OCI-LY7 (cell line): ENCODE results near the gene EPHB1. TPM values are rescaled to one million over a fixed set of nuclear protein-coding genes. Genes with fewer than 3 reads are reported as not detected.

Experiments used
- BruUV-seq: library from RNA; stranded (reverse); fragments of 400-500 nt; replicated peaks from 2 replicates; lab custom pipeline; 2021; lab: Mats Ljungman, UMichigan
- CTCF ChIA-PET: fragments of 300-600 bp; sonication (Branson Sonifier 250); formaldehyde crosslinking; loops from one replicate; lab custom pipeline; 2022; ENCODE audit warnings: antibody characterized with exemption; ENCODE audit not compliant: unreplicated experiment; lab: Charles Lee
- POLR2A ChIA-PET: fragments of 300-600 bp; sonication (Branson Sonifier 250); formaldehyde crosslinking; loops from one replicate; lab custom pipeline; 2022; ENCODE audit warnings: antibody characterized with exemption; lab: Charles Lee
- DNase-seq: peaks from one replicate; pipeline ENCODE4 v3.0.0-alpha.2; 2015; ENCODE audit warnings: low spot score
- H2AFZ ChIP-seq: fragments of 200-600 bp; sonication (generic), shearing (Covaris generic); 2 replicates; pipeline ENCODE4 v1.6.1; 2014; ENCODE audit warnings: mild to moderate bottlenecking, antibody characterized with exemption, low read length, moderate library complexity
- H3K27ac ChIP-seq: fragments of 200-600 bp; sonication (generic); 2 replicates; pipeline ENCODE4 v1.5.1; 2014; ENCODE audit warnings: mixed run types, low read depth, mild to moderate bottlenecking, moderate library complexity, low read length, inconsistent platforms; ENCODE audit not compliant: poor library complexity, severe bottlenecking
- H3K36me3 ChIP-seq: fragments of 200-600 bp; sonication (generic); 2 replicates; pipeline ENCODE4 v1.6.1; 2014; ENCODE audit warnings: mild to moderate bottlenecking, antibody characterized with exemption, low read length, moderate library complexity, mixed read lengths; ENCODE audit not compliant: insufficient read depth
- H3K4me1 ChIP-seq: fragments of 200-600 bp; sonication (generic); 2 replicates; pipeline ENCODE4 v1.5.1; 2014; ENCODE audit warnings: mild to moderate bottlenecking, low read length; ENCODE audit not compliant: insufficient read depth, poor library complexity, severe bottlenecking
- H3K4me2 ChIP-seq: fragments of 200-600 bp; sonication (generic); 2 replicates; pipeline ENCODE4 v1.6.1; 2014; ENCODE audit warnings: mild to moderate bottlenecking, low read length
- H3K4me3 ChIP-seq: fragments of 200-600 bp; sonication (generic); 2 replicates; pipeline ENCODE4 v1.5.1; 2014; ENCODE audit warnings: mild to moderate bottlenecking, low read depth, low read length; ENCODE audit not compliant: poor library complexity, severe bottlenecking
- H3K79me2 ChIP-seq: fragments of 200-600 bp; sonication (generic); 2 replicates; pipeline ENCODE4 v1.6.1; 2016; ENCODE audit warnings: low read depth, mild to moderate bottlenecking, low read length, moderate library complexity, mixed read lengths; ENCODE audit not compliant: insufficient read depth
- H3K9me2 ChIP-seq: fragments of 200-600 bp; sonication (generic); 2 replicates; pipeline ENCODE4 v1.6.1; 2016; ENCODE audit warnings: mild to moderate bottlenecking, low read length, mixed read lengths; ENCODE audit not compliant: insufficient read depth
- H3K9me3 ChIP-seq: fragments of 200-600 bp; sonication (generic); 2 replicates; pipeline ENCODE4 v1.6.1; 2014; ENCODE audit warnings: mild to moderate bottlenecking, mixed run types, low read length, mixed read lengths
- H4K20me1 ChIP-seq: fragments of 200-600 bp; sonication (generic); 2 replicates; pipeline ENCODE4 v1.6.1; 2014; ENCODE audit warnings: mild to moderate bottlenecking, antibody characterized with exemption, low read length, moderate library complexity, mixed read lengths; ENCODE audit not compliant: insufficient read depth
- EZH2phosphoT487 ChIP-seq: fragments of 200-600 bp; sonication (generic); IDR thresholded peaks from 2 replicates; pipeline ENCODE4 v1.6.1; 2018; ENCODE audit warnings: low read depth, borderline replicate concordance, mild to moderate bottlenecking, mixed run types, antibody characterized with exemption, low read length, moderate library complexity, mixed read lengths
- intact Hi-C: fragments of 100-400 bp; cut with micrococcal nuclease; formaldehyde crosslinking; loops from one replicate; pipeline ENCODE4 v1.10.0; 2022; ENCODE audit not compliant: unreplicated experiment
- total RNA-seq, 2 experiments: library from RNA; depleted of rRNA in 1 of 2; stranded (reverse); fragments of >200 nt in 1 of 2; shearing (Covaris generic) in 1 of 2; gene quantifications; 2 replicates each; pipeline ENCODE4 v1.2.3, GENCODE V29; 2014 to 2022
- TF ChIP-seq, protein P1 (sequence below): fragments of 200-600 bp; sonication (generic); conservative IDR thresholded peaks from 2 replicates; pipeline ENCODE4 v1.5.1; 2014; ENCODE audit warnings: mild to moderate bottlenecking, antibody characterized with exemption, low read length, moderate library complexity, mixed read lengths

The EPHB1 gene
- total RNA-seq, 2 experiments from 2014 or later = 0.54 to 1.3 TPM

- H3K4me3 ChIP-seq = no peak overlapping the region
- no peak overlapping the region for H2AFZ ChIP-seq
- DNase-seq = no peak
- H3K4me1 ChIP-seq = peaks cover 23% of the 10 kb centered on the region
- intact Hi-C loops = no loop called here
- no peaks in the 10 kb centered on the region for H3K9me3 ChIP-seq
- no peaks in the 10 kb centered on the region for H3K79me2 ChIP-seq
- CTCF ChIA-PET = interaction anchor here (0.6 kb wide), 1 partner anchor 9 kb away, joined by 3 read pairs; no protein-coding TSS in a partner anchor
- POLR2A ChIA-PET = interaction anchor here (0.7 to 1.1 kb wide), 2 partner anchors 11 to 99 kb away, joined by 3 read pairs; no protein-coding TSS in a partner anchor
- H3K4me2 ChIP-seq = no peak overlapping the region
- H3K36me3 ChIP-seq = no peaks in the 10 kb centered on the region
- BruUV-seq = no TSS peak
- no peak for TF ChIP-seq EZH2phosphoT487
- TF ChIP-seq, protein P1, sequence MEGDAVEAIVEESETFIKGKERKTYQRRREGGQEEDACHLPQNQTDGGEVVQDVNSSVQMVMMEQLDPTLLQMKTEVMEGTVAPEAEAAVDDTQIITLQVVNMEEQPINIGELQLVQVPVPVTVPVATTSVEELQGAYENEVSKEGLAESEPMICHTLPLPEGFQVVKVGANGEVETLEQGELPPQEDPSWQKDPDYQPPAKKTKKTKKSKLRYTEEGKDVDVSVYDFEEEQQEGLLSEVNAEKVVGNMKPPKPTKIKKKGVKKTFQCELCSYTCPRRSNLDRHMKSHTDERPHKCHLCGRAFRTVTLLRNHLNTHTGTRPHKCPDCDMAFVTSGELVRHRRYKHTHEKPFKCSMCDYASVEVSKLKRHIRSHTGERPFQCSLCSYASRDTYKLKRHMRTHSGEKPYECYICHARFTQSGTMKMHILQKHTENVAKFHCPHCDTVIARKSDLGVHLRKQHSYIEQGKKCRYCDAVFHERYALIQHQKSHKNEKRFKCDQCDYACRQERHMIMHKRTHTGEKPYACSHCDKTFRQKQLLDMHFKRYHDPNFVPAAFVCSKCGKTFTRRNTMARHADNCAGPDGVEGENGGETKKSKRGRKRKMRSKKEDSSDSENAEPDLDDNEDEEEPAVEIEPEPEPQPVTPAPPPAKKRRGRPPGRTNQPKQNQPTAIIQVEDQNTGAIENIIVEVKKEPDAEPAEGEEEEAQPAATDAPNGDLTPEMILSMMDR = no peak
- no peaks in the 10 kb centered on the region for H3K9me2 ChIP-seq
- H4K20me1 ChIP-seq = no peaks in the 10 kb centered on the region
- no peak overlapping the region for H3K27ac ChIP-seq
These were observed 55.7 kb downstream of the EPHB1 start for GRCh38 chr3:134850761-134851160.

- peaks cover 23% of the 10 kb centered on the region for H3K4me1 ChIP-seq
- H3K27ac ChIP-seq = no peak overlapping the region
- TF ChIP-seq EZH2phosphoT487 = no peak
- TF ChIP-seq, protein P1 = no peak
- no peaks in the 10 kb centered on the region for H3K36me3 ChIP-seq
- BruUV-seq = no TSS peak
- H2AFZ ChIP-seq = no peak overlapping the region
- ChIA-PET POLR2A (no interaction called here), CTCF (no interaction called here)
- H3K4me3 ChIP-seq = no peak overlapping the region
- H3K9me2 ChIP-seq = no peaks in the 10 kb centered on the region
- intact Hi-C loops = no loop called here
- no peak for DNase-seq
- no peaks in the 10 kb centered on the region for H3K9me3 ChIP-seq
- H3K4me2 ChIP-seq = peak overlapping the region; percentile 55
- no peaks in the 10 kb centered on the region for H3K79me2 ChIP-seq
- no peaks in the 10 kb centered on the region for H4K20me1 ChIP-seq
These were observed 57.1 kb downstream of the EPHB1 start for GRCh38 chr3:134852132-134852531.

- ChIA-PET CTCF (no interaction called here), POLR2A (interaction anchor here (1.0 kb wide), 1 partner anchor 22 kb away, joined by 3 read pairs; no protein-coding TSS in a partner anchor)
- Histone ChIP-seq H3K9me2 (no peaks in the 10 kb centered on the region), H3K79me2 (no peaks in the 10 kb centered on the region), H3K9me3 (no peaks in the 10 kb centered on the region), H3K4me2 (peak overlapping the region; percentile 55), H4K20me1 (no peaks in the 10 kb centered on the region), H2AFZ (peak overlapping the region; percentile 13; the same call in 1 of the 2 replicates), H3K4me3 (no peak overlapping the region), H3K27ac (peak overlapping the region; percentile 55), H3K36me3 (no peaks in the 10 kb centered on the region), H3K4me1 (peaks cover 23% of the 10 kb centered on the region)
- TF ChIP-seq, protein P1 = peak; percentile 34; the same call in 1 of the 2 replicates
- TF ChIP-seq EZH2phosphoT487 = no peak
- intact Hi-C loops = no loop called here
- no TSS peak for BruUV-seq
- peak; percentile 84 for DNase-seq
These were observed 57.9 kb downstream of the EPHB1 start for GRCh38 chr3:134852893-134853351.
